GM21528 (cell line): ENCODE measurements around the gene TM7SF2.
"Not testable (repeated sequence)": the region's sequence is repeated elsewhere in the genome, so short reads cannot be mapped to it uniquely, and the experiment has no call there.

Experiments
- ATAC-seq: cut with Tn5 transposase; IDR thresholded peaks from one replicate; pipeline ENCODE4 v1.9.1; 2021; ENCODE audit warnings: mild to moderate bottlenecking, moderate library complexity; ENCODE audit not compliant: unreplicated experiment, low FRiP score

The TM7SF2 gene

GRCh38 chr11:65150131-65150508 is 38.4 kb downstream of the TM7SF2 start:
- not testable (repeated sequence) for ATAC-seq

GRCh38 chr11:65150509-65151299 is 39.0 kb downstream of the TM7SF2 start:
- no peak for ATAC-seq

- ATAC-seq, result no peak
Measured at GRCh38 chr11:65151331-65151899, 39.7 kb downstream of the TM7SF2 start.

GRCh38 chr11:65152122-65152521 is 40.5 kb downstream of the TM7SF2 start:
- ATAC-seq, result no peak

GRCh38 chr11:65156256-65156655 is 44.6 kb downstream of the TM7SF2 start:
- no peak for ATAC-seq

GRCh38 chr11:65156926-65157325 is 45.3 kb downstream of the TM7SF2 start:
- no peak for ATAC-seq

GRCh38 chr11:65157336-65157735 is 45.7 kb downstream of the TM7SF2 start:
- ATAC-seq, result no peak

- ATAC-seq, result peak; percentile 60
Measured at GRCh38 chr11:65159012-65159411, 47.3 kb downstream of the TM7SF2 start.

GRCh38 chr11:65160643-65161042 is 49.0 kb downstream of the TM7SF2 start:
- ATAC-seq, result no peak

GRCh38 chr11:65163684-65164083 is 52.0 kb downstream of the TM7SF2 start:
- no peak for ATAC-seq
